Chondrocyte (in vitro differentiated cells): ENCODE data around the gene SDHB. TPM values are rescaled to one million over a fixed set of nuclear protein-coding genes. Genes with fewer than 3 reads are reported as not detected.
A peak's percentile ranks its signal among the peaks of the same experiment; 100 is the strongest.

ENCODE experiments used
- DNase-seq: peaks from one replicate; pipeline ENCODE4 v3.0.0; 2021; ENCODE audit warnings: mixed read lengths, low spot score
- H3K27ac Mint-ChIP-seq: one replicate; pipeline ENCODE4 v1.8.0; 2021; ENCODE audit warnings: mild to moderate bottlenecking, moderate library complexity, mixed read lengths; ENCODE audit not compliant: unreplicated experiment
- H3K27me3 Mint-ChIP-seq: 2 replicates; pipeline ENCODE4 v1.8.0; 2021; ENCODE audit warnings: low read depth, mixed read lengths
- H3K36me3 Mint-ChIP-seq: 2 replicates; pipeline ENCODE4 v1.8.0; 2021; ENCODE audit warnings: low read depth, mixed read lengths
- H3K4me1 Mint-ChIP-seq: 2 replicates; pipeline ENCODE4 v1.8.0; 2021; ENCODE audit warnings: low read depth, mild to moderate bottlenecking, mixed read lengths
- H3K4me3 Mint-ChIP-seq: one replicate; pipeline ENCODE4 v1.8.0; 2021; ENCODE audit warnings: mild to moderate bottlenecking, moderate library complexity, mixed read lengths; ENCODE audit not compliant: unreplicated experiment
- H3K9me3 Mint-ChIP-seq: 2 replicates; pipeline ENCODE4 v1.8.0; 2021; ENCODE audit warnings: low read depth, mixed read lengths
- CTCF ChIP-seq: fragments of 200-600 bp; sonication (generic); IDR thresholded peaks from 2 replicates; pipeline ENCODE4 v1.5.0; 2021; ENCODE audit warnings: antibody characterized with exemption, mild to moderate bottlenecking, moderate library complexity
- total RNA-seq: library from RNA; stranded (reverse); gene quantifications from 3 replicates; pipeline ENCODE4 v1.2.1, GENCODE V29; 2021

SDHB gene
- total RNA-seq, 1 donor from 2014 or later = 54.7 TPM

- Mint-ChIP-seq H3K27ac (no peak overlapping the region), H3K9me3 (no peaks in the 10 kb centered on the region), H3K4me1 (peaks cover 6% of the 10 kb centered on the region), H3K36me3 (peaks cover 29% of the 10 kb centered on the region), H3K4me3 (no peak overlapping the region), H3K27me3 (no peaks in the 10 kb centered on the region)
- no peak for DNase-seq
- no peak for TF ChIP-seq CTCF
Observed at GRCh38 chr1:17028662-17029188, 25.1 kb downstream of the SDHB start.

GRCh38 chr1:17027900-17028299, 25.9 kb downstream of the SDHB start:
- no peaks in the 10 kb centered on the region for H3K9me3 Mint-ChIP-seq
- no peak overlapping the region for H3K27ac Mint-ChIP-seq
- no peaks in the 10 kb centered on the region for H3K27me3 Mint-ChIP-seq
- H3K4me3 Mint-ChIP-seq = no peak overlapping the region
- H3K36me3 Mint-ChIP-seq = peaks cover 32% of the 10 kb centered on the region
- peaks cover 6% of the 10 kb centered on the region for H3K4me1 Mint-ChIP-seq
- no peak for DNase-seq
- TF ChIP-seq CTCF = no peak

GRCh38 chr1:17027403-17027802, 26.4 kb downstream of the SDHB start:
- Mint-ChIP-seq H3K27me3 (no peaks in the 10 kb centered on the region), H3K9me3 (no peaks in the 10 kb centered on the region), H3K36me3 (peaks cover 33% of the 10 kb centered on the region), H3K4me3 (no peak overlapping the region), H3K27ac (no peak overlapping the region), H3K4me1 (peaks cover 6% of the 10 kb centered on the region)
- no peak for TF ChIP-seq CTCF
- no peak for DNase-seq

GRCh38 chr1:17024721-17025120, 29.1 kb downstream of the SDHB start:
- no peak for DNase-seq
- no peaks in the 10 kb centered on the region for H3K9me3 Mint-ChIP-seq
- no peak overlapping the region for H3K27ac Mint-ChIP-seq
- H3K4me1 Mint-ChIP-seq = peaks cover 6% of the 10 kb centered on the region
- no peak overlapping the region for H3K4me3 Mint-ChIP-seq
- no peaks in the 10 kb centered on the region for H3K27me3 Mint-ChIP-seq
- TF ChIP-seq CTCF = no peak
- peaks cover 44% of the 10 kb centered on the region for H3K36me3 Mint-ChIP-seq

- H3K4me3 Mint-ChIP-seq = no peak overlapping the region
- H3K36me3 Mint-ChIP-seq = peaks cover 46% of the 10 kb centered on the region
- no peak overlapping the region for H3K27ac Mint-ChIP-seq
Observed at GRCh38 chr1:17023573-17023972, 30.3 kb downstream of the SDHB start.

More at GRCh38 chr1:17023573-17023972, 30.3 kb downstream of the SDHB start:
- Mint-ChIP-seq H3K9me3 (no peaks in the 10 kb centered on the region), H3K27me3 (no peaks in the 10 kb centered on the region), H3K4me1 (peaks cover 6% of the 10 kb centered on the region)
- no peak for DNase-seq
- peak; percentile 21 for TF ChIP-seq CTCF
